HEK293 (cell line): ENCODE measurements around the gene CPM.

Experiments used
- ATF2 ChIP-seq: fragments of 450-650 bp; formaldehyde crosslinking; IDR thresholded peaks from 2 replicates; pipeline ENCODE4 v1.5.1; 2016; ENCODE audit warnings: missing biosample characterization, missing genetic modification characterization, low read depth
- BCL11A ChIP-seq: fragments of 450-650 bp; formaldehyde crosslinking; IDR thresholded peaks from 2 replicates; pipeline ENCODE4 v1.5.1; 2016; ENCODE audit warnings: low read depth, missing biosample characterization, missing genetic modification characterization
- CTCF ChIP-seq: fragments of 450-650 bp; formaldehyde crosslinking; IDR thresholded peaks from 2 replicates; pipeline ENCODE4 v1.5.1; 2016; ENCODE audit warnings: missing biosample characterization, missing genetic modification characterization
- GLIS2 ChIP-seq: fragments of 450-650 bp; formaldehyde crosslinking; IDR thresholded peaks from 2 replicates; pipeline ENCODE4 v1.5.1; 2016; ENCODE audit warnings: missing biosample characterization, missing genetic modification characterization
- PATZ1 ChIP-seq: fragments of 450-650 bp; formaldehyde crosslinking; IDR thresholded peaks from 2 replicates; pipeline ENCODE4 v1.5.1; 2016; ENCODE audit warnings: missing biosample characterization, missing genetic modification characterization
- SETDB1 ChIP-seq: IDR thresholded peaks from one replicate; pipeline ENCODE4 v1.6.1; 2017; ENCODE audit warnings: mild to moderate bottlenecking, low read length, moderate library complexity, mixed read lengths; ENCODE audit not compliant: insufficient read length
- YY1 ChIP-seq: fragments of 450-650 bp; formaldehyde crosslinking; IDR thresholded peaks from 2 replicates; pipeline ENCODE4 v1.5.1; 2018; ENCODE audit warnings: missing biosample characterization, missing genetic modification characterization
- ZNF114 ChIP-seq: fragments of 450-650 bp; formaldehyde crosslinking; IDR thresholded peaks from 2 replicates; pipeline ENCODE4 v1.5.0; 2017; ENCODE audit warnings: missing biosample characterization, missing genetic modification characterization

- TF ChIP-seq ATF2 (no peak), GLIS2 (tag by site-specific recombination) (no peak), PATZ1 (no peak), CTCF (tag by site-specific recombination) (no peak), YY1 (tag by site-specific recombination) (no peak), SETDB1 (no peak), ZNF114 (tag by site-specific recombination) (no peak), BCL11A (tag by site-specific recombination) (no peak)
Measured at GRCh38 chr12:68866950-68867349, 66.0 kb downstream of the CPM start.
